SU-DHL-6 (cell line): ENCODE results near the gene ADM2.

ENCODE experiments used
- H2AFZ ChIP-seq: fragments of 200-600 bp; sonication (generic); 2 replicates; pipeline ENCODE4 v1.6.1; 2014; ENCODE audit warnings: low read depth, mild to moderate bottlenecking, moderate library complexity, mixed read lengths, antibody characterized with exemption, low read length; ENCODE audit not compliant: severe bottlenecking
- H3F3A ChIP-seq: fragments of 200-600 bp; shearing (Covaris generic); 2 replicates; pipeline ENCODE4 v1.6.0; 2016; ENCODE audit warnings: antibody characterized with exemption, mild to moderate bottlenecking; ENCODE audit not compliant: insufficient read depth
- H3K27ac ChIP-seq: fragments of 200-600 bp; sonication (generic); 2 replicates; pipeline ENCODE4 v1.5.1; 2016; ENCODE audit warnings: low read depth, mild to moderate bottlenecking, low read length, moderate library complexity, mixed read lengths
- H3K27me3 ChIP-seq: fragments of 200-600 bp; sonication (generic), shearing (Covaris generic); 2 replicates; pipeline ENCODE4 v1.6.0; 2014; ENCODE audit warnings: mild to moderate bottlenecking, low read length
- H3K36me3 ChIP-seq: fragments of 200-600 bp; sonication (generic); 2 replicates; pipeline ENCODE4 v1.6.1; 2014; ENCODE audit warnings: mild to moderate bottlenecking, low read length, mixed read lengths
- H3K4me2 ChIP-seq: fragments of 300-600, 200-600 bp; shearing (Covaris generic), sonication (generic); 2 replicates; pipeline ENCODE4 v1.6.0; 2014; ENCODE audit warnings: low read length, low read depth, mild to moderate bottlenecking; ENCODE audit not compliant: poor library complexity, severe bottlenecking
- H3K4me3 ChIP-seq: fragments of 200-600 bp; sonication (generic); 2 replicates; pipeline ENCODE4 v1.5.1; 2014; ENCODE audit warnings: antibody characterized with exemption, low read length, mild to moderate bottlenecking, mixed read lengths; ENCODE audit not compliant: insufficient read depth, poor library complexity, severe bottlenecking
- H3K79me2 ChIP-seq: fragments of 200-600 bp; sonication (generic); 2 replicates; pipeline ENCODE4 v1.6.1; 2014; ENCODE audit warnings: mild to moderate bottlenecking, low read length, moderate library complexity; ENCODE audit not compliant: insufficient read depth
- H3K9ac ChIP-seq: fragments of 200-600 bp; sonication (generic); 2 replicates; pipeline ENCODE4 v1.7.0; 2014; ENCODE audit warnings: mild to moderate bottlenecking, low read length
- H3K9me2 ChIP-seq: fragments of 200-600 bp; sonication (generic); replicated peaks from 2 replicates; pipeline ENCODE4 v1.6.1; 2014; ENCODE audit warnings: low read length; ENCODE audit not compliant: insufficient read depth
- H3K9me3 ChIP-seq: fragments of 200-600 bp; sonication (generic); 2 replicates; pipeline ENCODE4 v1.6.1; 2014; ENCODE audit warnings: low read length, mixed read lengths; ENCODE audit not compliant: insufficient read depth
- H4K20me1 ChIP-seq: fragments of 200-600 bp; sonication (generic); 2 replicates; pipeline ENCODE4 v1.6.1; 2014; ENCODE audit warnings: low read depth, mild to moderate bottlenecking, antibody characterized with exemption, low read length, moderate library complexity, mixed read lengths
- CTCF ChIP-seq: fragments of 200-600 bp; sonication (generic); IDR thresholded peaks from one replicate; pipeline ENCODE4 v1.5.1; 2017; ENCODE audit warnings: antibody characterized with exemption, mild to moderate bottlenecking, low read length, moderate library complexity; ENCODE audit not compliant: insufficient read depth, poor library complexity, severe bottlenecking
- EZH2phosphoT487 ChIP-seq: fragments of 200-600 bp; sonication (generic), shearing (Covaris generic); conservative IDR thresholded peaks from 2 replicates; pipeline ENCODE4 v1.6.1; 2018; ENCODE audit warnings: mild to moderate bottlenecking, antibody characterized with exemption, low read length, moderate library complexity, mixed read lengths

ADM2 gene

GRCh38 chr22:50477923-50478322 is 3.4 kb upstream of the ADM2 start:
- Histone ChIP-seq H3K9ac (no peak overlapping the region), H3K4me3 (no peak overlapping the region), H4K20me1 (no peaks in the 10 kb centered on the region), H3K27me3 (no peaks in the 10 kb centered on the region), H3K9me2 (no peaks in the 10 kb centered on the region), H3K79me2 (peaks cover 18% of the 10 kb centered on the region), H2AFZ (no peak overlapping the region), H3K27ac (no peak overlapping the region), H3K4me2 (no peak overlapping the region), H3K9me3 (no peaks in the 10 kb centered on the region), H3F3A (peaks cover 9% of the 10 kb centered on the region; the same call in 1 of the 2 replicates), H3K36me3 (no peaks in the 10 kb centered on the region)
- TF ChIP-seq CTCF: no peak
- TF ChIP-seq EZH2phosphoT487: no peak

- TF ChIP-seq CTCF: no peak
- no peak for TF ChIP-seq EZH2phosphoT487
- Histone ChIP-seq H2AFZ (no peak overlapping the region), H3K36me3 (no peaks in the 10 kb centered on the region), H3K9me3 (no peaks in the 10 kb centered on the region), H3K79me2 (no peaks in the 10 kb centered on the region), H3F3A (0 out of 2 replicates have a peak, but pooled peaks cover 4% of the 10 kb centered on the region), H3K27me3 (no peaks in the 10 kb centered on the region), H3K9ac (no peak overlapping the region), H3K27ac (no peak overlapping the region), H4K20me1 (no peaks in the 10 kb centered on the region), H3K4me3 (no peak overlapping the region), H3K9me2 (no peaks in the 10 kb centered on the region), H3K4me2 (no peak overlapping the region)
These were observed 1.6 kb upstream of the ADM2 start for GRCh38 chr22:50479721-50480120.

GRCh38 chr22:50481045-50481439 is 301 bp upstream of the ADM2 start:
- Histone ChIP-seq H3K4me2 (peak overlapping the region; percentile 56), H2AFZ (no peak overlapping the region)

More at GRCh38 chr22:50481045-50481439, 301 bp upstream of the ADM2 start:
- Histone ChIP-seq H3F3A (peaks cover 7% of the 10 kb centered on the region; the same call in 1 of the 2 replicates), H3K4me3 (peak overlapping the region; percentile 49), H3K9me3 (no peaks in the 10 kb centered on the region), H4K20me1 (no peaks in the 10 kb centered on the region), H3K79me2 (no peaks in the 10 kb centered on the region), H3K27ac (no peak overlapping the region), H3K36me3 (no peaks in the 10 kb centered on the region), H3K27me3 (no peaks in the 10 kb centered on the region), H3K9ac (peak overlapping the region; percentile 60; the same call in 1 of the 2 replicates), H3K9me2 (no peaks in the 10 kb centered on the region)
- TF ChIP-seq CTCF: no peak
- TF ChIP-seq EZH2phosphoT487: no peak
